ENCODE measurements around the gene TRIM52. TPM values are rescaled to one million over a fixed set of nuclear protein-coding genes. Genes with fewer than 3 reads are reported as not detected.
A peak's percentile ranks its signal among the peaks of the same experiment; 100 is the strongest.

TRIM52 gene
- total RNA-seq, 2 donors from 2014 or later: 5.3 to 5.9 TPM

DNA sequence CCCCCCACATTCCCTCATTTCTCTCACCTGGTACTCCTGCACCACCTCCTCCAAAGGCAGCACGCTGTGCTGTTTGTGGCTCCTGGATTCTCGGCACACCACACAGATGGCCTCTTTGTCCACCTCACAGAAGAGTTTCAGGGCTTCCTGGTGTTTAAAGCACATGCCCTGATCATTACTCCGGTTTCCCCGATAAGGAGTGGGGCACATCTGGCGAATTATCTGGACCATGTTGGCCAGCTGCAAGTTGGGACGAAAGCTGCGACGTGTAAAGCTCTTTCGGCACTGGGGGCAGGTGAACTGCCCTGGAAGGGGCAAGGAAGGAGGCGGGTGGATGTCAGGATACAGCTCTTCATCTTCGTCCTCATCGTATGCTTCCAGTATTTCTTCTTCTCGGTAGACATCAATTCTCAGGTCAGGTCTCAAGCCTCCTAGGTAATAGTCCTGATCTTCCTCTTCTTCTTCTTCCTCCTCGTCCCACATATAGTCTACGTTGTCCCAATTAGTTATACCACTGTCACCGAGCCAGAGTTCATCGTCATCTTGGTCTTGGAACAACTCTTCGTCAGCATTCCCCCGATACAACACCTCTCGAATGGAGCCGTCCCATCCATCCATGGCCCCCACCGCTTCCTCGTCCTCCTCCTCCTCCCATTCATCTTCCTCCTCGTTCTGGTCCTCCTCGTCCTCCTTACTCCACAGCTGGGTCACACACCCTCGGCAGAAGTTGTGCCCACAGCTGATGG is 796 bp downstream of the TRIM52 start:
- H3K27ac ChIP-seq (ENCODE audit: low read depth, low read length): peak overlapping the region; percentile 78
- H3K4me3 Mint-ChIP-seq: peak overlapping the region; percentile 84
- no peak for TF ChIP-seq CTCF (conservative IDR thresholded peaks at IDR 0.05)

DNA sequence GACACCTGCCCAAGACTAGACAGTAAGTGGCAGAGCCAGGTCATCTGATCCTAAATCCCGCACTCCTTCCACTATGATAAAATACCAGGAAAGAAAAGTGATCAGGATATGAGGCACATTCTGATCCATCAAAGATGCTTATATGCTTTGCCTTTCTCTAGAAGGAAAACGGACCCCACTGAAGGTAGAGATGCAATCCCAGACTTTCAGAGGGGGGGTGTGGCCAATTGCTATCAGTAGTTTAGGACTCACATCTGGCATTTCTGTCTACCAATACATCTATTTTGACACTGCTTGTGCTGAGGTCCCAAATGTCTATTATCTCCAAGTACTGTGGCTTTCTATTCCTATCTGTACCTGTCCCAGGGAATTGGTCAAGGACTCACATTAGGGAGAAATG is 1.7 kb downstream of the TRIM52 start:
- 57 to 59% methylated on average over 1 to 2 of the region's 2 CpGs for WGBS, 2 experiments (ENCODE audit: insufficient coverage in 1 of 2, insufficient read length in 1 of 2)
- H3K27ac Mint-ChIP-seq: no peak overlapping the region
- Histone ChIP-seq H3K4me1 (ENCODE audit: control insufficient read depth, insufficient read depth, low read length) (no peaks in the 10 kb centered on the region), H3K9ac (ENCODE audit: extremely low read depth, low read length, poor library complexity, severe bottlenecking) (no peak overlapping the region), H3K36me3 (ENCODE audit: control insufficient read depth, insufficient read depth, low read length) (peaks cover 47% of the 10 kb centered on the region), H3K4me3 (ENCODE audit: low read length) (peak overlapping the region; percentile 86), H3K9me3 (ENCODE audit: control insufficient read depth, low read length) (no peaks in the 10 kb centered on the region), H3K27me3 (ENCODE audit: control insufficient read depth, insufficient read depth, low read length, poor library complexity, severe bottlenecking) (no peaks in the 10 kb centered on the region), H3K27ac (ENCODE audit: low read depth, low read length) (no peak overlapping the region)
- TF ChIP-seq CTCF (conservative IDR thresholded peaks at IDR 0.05): no peak
- peak overlapping the region; percentile 84 for H3K4me3 Mint-ChIP-seq
- H3K27me3 Mint-ChIP-seq (ENCODE audit: insufficient read depth): no peaks in the 10 kb centered on the region
- H3K9me3 Mint-ChIP-seq: no peaks in the 10 kb centered on the region
- peak; percentile 37 for DNase-seq
- H3K4me1 Mint-ChIP-seq: peaks cover 17% of the 10 kb centered on the region
- peaks cover 38% of the 10 kb centered on the region for H3K36me3 Mint-ChIP-seq (ENCODE audit: low read depth)

More for the DNA sequence above, 796 bp downstream of the TRIM52 start:
- H3K36me3 Mint-ChIP-seq (ENCODE audit: low read depth): peaks cover 34% of the 10 kb centered on the region
- peaks cover 17% of the 10 kb centered on the region for H3K4me1 Mint-ChIP-seq
- peak overlapping the region; percentile 94 for H3K9ac ChIP-seq (ENCODE audit: extremely low read depth, low read length, poor library complexity, severe bottlenecking)
- peak; percentile 46 for DNase-seq
- WGBS, 2 experiments (ENCODE audit: insufficient coverage in 1 of 2, insufficient read length in 1 of 2): 5 to 6% methylated on average over 22 to 26 of the region's 26 CpGs
- H3K9me3 Mint-ChIP-seq: no peaks in the 10 kb centered on the region
- H3K4me3 ChIP-seq (ENCODE audit: low read length): peak overlapping the region; percentile 86
- no peaks in the 10 kb centered on the region for H3K27me3 ChIP-seq (ENCODE audit: control insufficient read depth, insufficient read depth, low read length, poor library complexity, severe bottlenecking)
- no peaks in the 10 kb centered on the region for H3K9me3 ChIP-seq (ENCODE audit: control insufficient read depth, low read length)
- peak overlapping the region; percentile 85 for H3K27ac Mint-ChIP-seq
- peaks cover 40% of the 10 kb centered on the region for H3K36me3 ChIP-seq (ENCODE audit: control insufficient read depth, insufficient read depth, low read length)
- H3K4me1 ChIP-seq (ENCODE audit: control insufficient read depth, insufficient read depth, low read length): no peaks in the 10 kb centered on the region
- H3K27me3 Mint-ChIP-seq (ENCODE audit: insufficient read depth): no peaks in the 10 kb centered on the region

DNA sequence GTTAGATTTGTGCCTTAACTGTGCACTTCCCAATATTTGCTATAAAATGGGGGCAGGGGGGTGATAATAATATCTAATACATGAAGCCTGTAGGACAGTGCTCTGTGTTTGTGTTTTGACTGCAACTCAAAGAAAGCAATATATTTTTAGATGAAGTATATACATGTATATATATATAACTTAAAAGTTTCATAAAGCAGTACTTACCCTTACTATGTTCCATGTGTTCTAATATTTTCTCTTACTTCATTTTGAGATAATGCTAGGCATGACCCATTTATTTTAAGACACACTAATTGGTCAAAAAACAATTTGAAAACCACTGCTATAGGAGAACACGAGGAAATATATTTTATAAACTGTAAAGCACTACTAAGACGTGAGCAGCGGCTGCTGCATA is 2.4 kb downstream of the TRIM52 start:
- Histone ChIP-seq H3K27me3 (ENCODE audit: control insufficient read depth, insufficient read depth, low read length, poor library complexity, severe bottlenecking) (no peaks in the 10 kb centered on the region), H3K9me3 (ENCODE audit: control insufficient read depth, low read length) (no peaks in the 10 kb centered on the region), H3K9ac (ENCODE audit: extremely low read depth, low read length, poor library complexity, severe bottlenecking) (no peak overlapping the region), H3K4me1 (ENCODE audit: control insufficient read depth, insufficient read depth, low read length) (no peaks in the 10 kb centered on the region), H3K27ac (ENCODE audit: low read depth, low read length) (no peak overlapping the region), H3K36me3 (ENCODE audit: control insufficient read depth, insufficient read depth, low read length) (peaks cover 46% of the 10 kb centered on the region), H3K4me3 (ENCODE audit: low read length) (peak overlapping the region; percentile 86)
- no peak for TF ChIP-seq CTCF (conservative IDR thresholded peaks at IDR 0.05)
- H3K36me3 Mint-ChIP-seq (ENCODE audit: low read depth): peaks cover 37% of the 10 kb centered on the region
- 90 to 92% methylated on average over 2 to 3 of the region's 3 CpGs for WGBS, 2 experiments (ENCODE audit: insufficient coverage in 1 of 2, insufficient read length in 1 of 2)
- no peak overlapping the region for H3K27ac Mint-ChIP-seq
- peaks cover 17% of the 10 kb centered on the region for H3K4me1 Mint-ChIP-seq
- H3K4me3 Mint-ChIP-seq: peak overlapping the region; percentile 84
- DNase-seq: no peak
- no peaks in the 10 kb centered on the region for H3K9me3 Mint-ChIP-seq
- no peaks in the 10 kb centered on the region for H3K27me3 Mint-ChIP-seq (ENCODE audit: insufficient read depth)
